SK-N-DZ (cell line): ENCODE results near the gene RETREG2. TPM values are rescaled to one million over a fixed set of nuclear protein-coding genes. Genes with fewer than 3 reads are reported as not detected.
A peak's percentile ranks its signal among the peaks of the same experiment; 100 is the strongest.

Experiments
- DNase-seq: peaks from one replicate; pipeline ENCODE4 v3.0.0-alpha.2; 2015; ENCODE audit warnings: low spot score
- polyA plus RNA-seq, 2 experiments: library from polyadenylated mRNA; depleted of rRNA; stranded (reverse); fragments of >200 nt; gene quantifications; 2 replicates each; pipeline ENCODE4 v1.2.3, GENCODE V29; 2014

The RETREG2 gene, protein sequence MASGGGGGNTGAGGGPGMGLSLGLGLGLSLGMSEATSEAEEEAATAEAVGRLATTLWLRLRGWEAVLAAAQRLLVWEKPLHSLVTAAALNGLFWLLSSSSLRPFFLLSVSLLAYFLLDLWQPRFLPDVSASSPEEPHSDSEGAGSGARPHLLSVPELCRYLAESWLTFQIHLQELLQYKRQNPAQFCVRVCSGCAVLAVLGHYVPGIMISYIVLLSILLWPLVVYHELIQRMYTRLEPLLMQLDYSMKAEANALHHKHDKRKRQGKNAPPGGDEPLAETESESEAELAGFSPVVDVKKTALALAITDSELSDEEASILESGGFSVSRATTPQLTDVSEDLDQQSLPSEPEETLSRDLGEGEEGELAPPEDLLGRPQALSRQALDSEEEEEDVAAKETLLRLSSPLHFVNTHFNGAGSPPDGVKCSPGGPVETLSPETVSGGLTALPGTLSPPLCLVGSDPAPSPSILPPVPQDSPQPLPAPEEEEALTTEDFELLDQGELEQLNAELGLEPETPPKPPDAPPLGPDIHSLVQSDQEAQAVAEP
- 70.9 and 75.3 TPM in 2 replicates for polyA plus RNA-seq (2014; cell fraction: cytosol; rRNA removed)
- polyA plus RNA-seq (2014; cell fraction: nucleus; rRNA removed): 59.0 and 78.6 TPM in 2 replicates

DNA sequence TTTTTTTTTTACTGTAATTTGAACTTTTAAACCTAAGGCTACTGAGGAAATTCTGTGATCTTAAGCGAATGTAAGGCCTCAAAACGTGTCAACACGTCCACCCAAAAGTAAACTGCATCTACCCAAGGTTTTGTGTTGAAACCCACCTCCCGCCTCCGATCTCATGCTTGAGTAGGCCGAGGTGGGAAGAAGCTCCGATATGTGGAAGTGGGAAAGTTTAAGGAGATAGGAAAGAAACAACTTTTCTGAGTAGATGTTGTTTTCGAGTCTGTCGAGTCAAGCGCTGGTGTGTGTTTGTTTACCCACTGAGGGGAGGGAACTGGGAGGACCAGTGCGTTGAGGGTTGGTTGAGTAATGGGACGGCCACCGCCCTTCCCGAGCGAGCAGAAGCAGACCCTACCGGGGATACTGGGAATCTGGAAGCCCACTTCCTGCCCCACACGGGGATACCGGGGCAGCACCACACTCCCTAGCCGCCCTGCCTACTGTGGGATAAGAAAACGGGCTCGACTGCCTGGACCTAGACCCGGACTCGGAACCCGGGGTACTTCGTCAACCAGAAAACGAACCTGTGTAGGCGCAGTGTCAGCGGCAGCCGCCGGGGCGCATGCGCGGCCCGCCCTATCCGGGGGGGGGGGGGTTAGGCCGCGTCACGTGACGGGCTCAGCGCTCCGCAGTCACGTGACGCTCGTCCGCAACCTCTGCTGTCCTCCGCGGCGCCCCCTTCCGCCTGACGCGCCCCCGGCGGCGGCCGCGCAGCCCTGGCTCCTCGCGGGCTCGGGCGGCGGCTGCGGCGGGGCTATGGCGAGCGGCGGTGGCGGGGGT, at the start of gene RETREG2:
Gene RETREG2 (plus strand): TSS at position 724 of the 825 bp plus-strand sequence. CDS start 78 bp downstream, at position 802.
- peak; percentile 87 for DNase-seq

- no peak for DNase-seq
These were observed 49.7 kb upstream of the RETREG2 start for GRCh38 chr2:219128396-219128795.

GRCh38 chr2:219129589-219129988, 48.5 kb upstream of the RETREG2 start:
- DNase-seq: no peak

DNA sequence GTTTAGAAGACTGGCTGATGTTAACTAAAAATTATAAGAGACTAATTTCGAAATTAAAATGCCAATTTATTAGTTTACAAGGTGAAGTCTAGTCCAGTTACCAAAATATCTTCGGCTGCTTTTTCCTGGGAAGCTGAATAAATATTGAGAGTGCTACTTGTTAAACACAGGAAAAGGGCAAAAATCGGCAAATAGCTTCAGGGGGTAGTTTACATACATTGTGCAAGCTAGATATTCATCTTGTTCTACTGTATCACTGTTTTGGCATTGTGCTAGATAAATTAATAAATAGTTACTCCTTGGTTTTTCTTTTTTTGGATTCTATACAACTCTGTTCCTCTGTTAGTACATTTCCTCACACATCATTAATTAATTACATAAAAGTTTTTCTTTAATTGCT, 46.7 kb upstream of the RETREG2 start:
- no peak for DNase-seq

GRCh38 chr2:219131744-219132143, 46.3 kb upstream of the RETREG2 start:
- no peak for DNase-seq

- no peak for DNase-seq
These were observed 44.1 kb upstream of the RETREG2 start for GRCh38 chr2:219133976-219134375.

- DNase-seq: no peak
These were observed 37.4 kb upstream of the RETREG2 start for GRCh38 chr2:219140722-219141121.

- DNase-seq: no peak
These were observed 35.7 kb upstream of the RETREG2 start for GRCh38 chr2:219142329-219142728.

DNA sequence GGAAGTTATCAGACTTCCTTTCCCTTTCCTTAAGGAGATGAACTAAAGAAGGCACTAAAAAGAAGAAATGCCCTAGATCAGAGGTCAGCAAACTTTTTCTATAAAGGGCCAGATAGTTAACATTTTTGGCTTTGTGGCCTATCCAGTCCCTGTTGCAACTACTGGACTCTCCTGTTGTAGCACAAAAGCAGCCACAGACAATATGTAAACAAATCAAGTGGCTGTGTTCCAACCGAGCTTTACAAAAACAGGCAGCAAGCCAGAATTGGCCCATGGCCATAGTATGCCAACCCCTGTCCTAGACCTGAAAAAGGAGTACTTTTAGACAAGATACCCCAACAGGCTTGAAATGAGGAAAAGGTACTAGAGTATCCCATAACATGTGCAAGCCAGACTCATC, 28.4 kb upstream of the RETREG2 start:
- no peak for DNase-seq

DNA sequence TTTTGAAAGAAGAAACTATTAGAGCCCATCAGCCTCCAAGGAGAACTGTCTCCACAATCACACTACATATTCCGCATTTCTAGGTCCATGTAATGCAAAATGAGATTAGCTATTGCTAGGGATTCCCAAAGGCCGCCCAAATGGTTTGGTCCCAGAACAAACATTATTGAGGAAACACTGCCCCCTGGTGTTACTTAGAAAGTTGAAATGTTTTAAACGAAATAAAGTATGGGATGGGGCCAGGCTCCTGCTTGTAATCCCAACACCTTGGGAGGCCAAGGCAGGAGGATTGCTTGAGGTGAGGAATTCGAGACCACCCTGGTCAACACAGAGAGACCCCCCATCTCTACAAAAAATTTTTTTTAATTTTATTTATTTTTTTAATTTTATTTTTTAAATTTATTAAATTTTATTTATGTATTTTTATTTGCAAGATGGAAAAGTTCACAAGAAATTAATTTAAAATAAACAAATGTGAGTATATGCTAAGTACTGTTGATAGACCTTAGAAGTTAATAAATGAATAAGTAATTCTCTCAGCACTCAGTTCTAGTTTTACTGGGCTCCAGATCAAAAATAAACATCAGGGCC, 22.9 kb upstream of the RETREG2 start:
- DNase-seq: peak; percentile 85

- no peak for DNase-seq
These were observed 20.7 kb upstream of the RETREG2 start for GRCh38 chr2:219157396-219157795.

- DNase-seq: no peak
These were observed 20.1 kb upstream of the RETREG2 start for GRCh38 chr2:219158025-219158424.

- no peak for DNase-seq
These were observed 19.5 kb upstream of the RETREG2 start for GRCh38 chr2:219158586-219158985.

- no peak for DNase-seq
These were observed 18.3 kb upstream of the RETREG2 start for GRCh38 chr2:219159771-219160185.

DNA sequence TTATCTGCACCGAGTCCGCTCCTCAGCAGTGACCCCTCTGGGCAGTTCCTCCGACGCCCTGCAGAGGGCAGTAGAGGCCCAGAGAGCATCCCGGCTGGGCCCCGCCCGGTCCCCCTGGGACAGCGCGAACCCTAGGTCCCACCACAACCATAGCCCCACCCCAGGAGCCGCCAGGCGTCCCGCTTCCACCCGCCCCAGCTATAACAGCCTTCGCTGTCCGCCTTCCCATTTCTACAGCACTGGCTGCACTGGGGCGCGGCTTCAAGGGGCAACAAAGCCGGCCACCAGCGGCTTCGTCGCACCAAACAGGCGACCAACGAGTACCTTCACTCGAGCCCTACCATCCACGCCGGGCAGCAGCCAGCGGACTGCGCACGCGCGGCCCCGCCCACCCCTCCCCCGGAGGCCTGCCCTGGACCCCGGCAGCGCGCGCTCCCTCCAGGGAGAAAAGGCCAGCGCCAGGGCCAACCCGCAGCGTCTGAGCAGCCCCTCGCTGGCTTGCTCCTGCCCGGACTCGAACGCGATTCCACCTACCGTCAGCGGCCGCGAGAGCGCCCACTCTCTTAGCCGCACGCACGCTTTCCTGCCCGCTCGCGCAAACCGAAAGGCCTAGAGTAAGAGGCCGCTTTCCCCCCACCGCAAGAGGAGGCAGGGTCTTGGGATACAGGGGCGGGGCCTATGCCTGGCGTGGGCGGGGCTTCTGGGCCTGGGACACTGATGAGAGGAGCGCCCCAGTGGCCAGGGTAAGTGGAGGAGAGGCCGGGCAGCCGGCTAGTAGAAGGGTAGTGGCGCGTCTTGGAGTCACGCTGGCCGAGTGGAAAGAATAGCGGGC, 17.7 kb upstream of the RETREG2 start, which contains the start of gene NHEJ1:
Gene NHEJ1 (minus strand): TSS at position 630 of the 832 bp plus-strand sequence. CDS start 2,453 bp downstream, outside the sequence.
- peak; percentile 95 for DNase-seq

GRCh38 chr2:219161097-219161496, 17.0 kb upstream of the RETREG2 start:
- no peak for DNase-seq

GRCh38 chr2:219163156-219163555, 14.9 kb upstream of the RETREG2 start:
- DNase-seq: no peak

GRCh38 chr2:219165058-219165911, 12.8 kb upstream of the RETREG2 start:
- DNase-seq: no peak

DNA sequence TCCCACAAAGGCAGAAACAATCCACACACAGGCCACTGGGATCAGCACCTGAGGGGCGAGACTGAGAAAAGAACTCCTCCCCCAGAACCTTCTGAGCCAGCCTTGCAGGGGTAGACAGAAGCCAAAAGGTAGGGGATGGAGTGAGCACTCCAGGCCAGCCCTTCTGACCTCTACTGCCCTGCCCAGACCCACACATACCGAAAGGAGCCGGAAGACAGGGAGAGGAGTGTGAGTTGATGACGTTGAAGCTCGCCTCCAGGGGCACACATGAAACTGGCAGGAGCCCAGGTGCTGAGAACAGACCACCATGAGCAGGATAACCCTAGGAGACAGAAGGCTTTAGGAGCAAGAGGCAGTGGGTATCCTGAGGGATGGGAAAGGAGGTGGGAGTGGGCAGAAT, 10.1 kb upstream of the RETREG2 start:
- DNase-seq: no peak

DNA sequence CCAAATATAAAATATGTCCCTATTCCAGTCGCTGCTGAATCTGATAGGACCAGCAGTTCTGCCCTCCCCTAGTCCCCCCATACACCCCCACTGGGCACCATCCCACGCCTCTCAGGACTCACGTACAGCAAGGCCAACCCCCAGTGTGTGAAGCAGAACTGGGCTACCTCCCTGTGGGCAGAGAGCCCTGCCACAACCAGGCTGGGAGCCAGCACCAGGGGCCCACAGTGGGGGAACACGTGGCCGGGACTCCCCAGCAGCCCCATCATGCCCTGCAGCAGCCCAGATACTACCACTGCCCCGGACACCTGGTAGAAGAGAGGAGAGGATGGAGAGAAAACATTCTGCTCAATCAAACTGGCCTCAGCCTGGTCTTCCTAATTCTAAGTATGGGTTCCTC, 9.5 kb upstream of the RETREG2 start:
- DNase-seq: no peak
